OCI-LY3 (cell line): ENCODE measurements around the gene SNX2.

Experiments
- H2AFZ ChIP-seq: fragments of 200-600, 300-600 bp; shearing (Covaris generic); 2 replicates; pipeline ENCODE4 v1.6.0; 2014; ENCODE audit warnings: antibody characterized with exemption, low read depth, low read length
- H3K27ac ChIP-seq: fragments of 200-600, 300-600 bp; sonication (generic); 2 replicates; pipeline ENCODE4 v1.5.1; 2014; ENCODE audit warnings: mild to moderate bottlenecking, low read length, moderate library complexity, mixed read lengths
- H3K27me3 ChIP-seq: fragments of 200-600, 300-600 bp; sonication (generic); 2 replicates; pipeline ENCODE4 v1.6.1; 2014; ENCODE audit warnings: low read depth, low read length, mixed read lengths
- H3K36me3 ChIP-seq: fragments of 200-600, 300-600 bp; sonication (generic); replicated peaks from 2 replicates; pipeline ENCODE3; 2014; ENCODE audit warnings: low read depth, low read length, mixed read lengths
- H3K4me1 ChIP-seq: fragments of 300-600, 200-600 bp; sonication (generic); 2 replicates; pipeline ENCODE4 v1.6.1; 2014; ENCODE audit warnings: low read length, mixed read lengths
- H3K4me2 ChIP-seq: fragments of 200-600, 300-600 bp; sonication (generic); 2 replicates; pipeline ENCODE4 v1.6.1; 2014; ENCODE audit warnings: low read length, mixed read lengths
- H3K4me3 ChIP-seq: fragments of 300-600, 200-600 bp; sonication (generic); 2 replicates; pipeline ENCODE4 v1.5.1; 2014; ENCODE audit warnings: antibody characterized with exemption, mild to moderate bottlenecking, low read length, moderate library complexity
- H3K79me2 ChIP-seq: fragments of 300-600, 200-600 bp; shearing (Covaris generic); 2 replicates; pipeline ENCODE4 v1.6.1; 2014; ENCODE audit warnings: mild to moderate bottlenecking, low read length, mixed read lengths
- H3K9ac ChIP-seq: fragments of 300-600, 200-600 bp; shearing (Covaris generic); 2 replicates; pipeline ENCODE4 v1.6.0; 2014; ENCODE audit warnings: mild to moderate bottlenecking, low read length, moderate library complexity
- H3K9me3 ChIP-seq: fragments of 200-600, 300-600 bp; shearing (Covaris generic); 2 replicates; pipeline ENCODE4 v1.6.1; 2014; ENCODE audit warnings: low read length, mixed read lengths; ENCODE audit not compliant: insufficient read depth
- H4K20me1 ChIP-seq: fragments of 200-600, 300-600 bp; sonication (generic); 2 replicates; pipeline ENCODE4 v1.6.1; 2016; ENCODE audit warnings: low read length, mixed read lengths; ENCODE audit not compliant: insufficient read depth
- CTCF ChIP-seq: fragments of 200-600, 300-600 bp; sonication (generic); IDR thresholded peaks from 2 replicates; pipeline ENCODE4 v1.5.1; 2014; ENCODE audit warnings: antibody characterized with exemption, low read length, low read depth
- EZH2phosphoT487 ChIP-seq: fragments of 200-600 bp; shearing (Covaris generic); IDR thresholded peaks from 2 replicates; pipeline ENCODE4 v1.6.1; 2018; ENCODE audit warnings: antibody characterized with exemption, mixed run types, low read depth

The SNX2 gene

GRCh38 chr5:122842016-122842580, 67.2 kb downstream of the SNX2 start:
- Histone ChIP-seq H3K4me2 (no peak overlapping the region), H3K27me3 (no peaks in the 10 kb centered on the region), H3K36me3 (no peaks in the 10 kb centered on the region), H3K9me3 (no peaks in the 10 kb centered on the region), H4K20me1 (no peaks in the 10 kb centered on the region), H2AFZ (no peak overlapping the region), H3K27ac (no peak overlapping the region), H3K4me3 (no peak overlapping the region), H3K79me2 (no peaks in the 10 kb centered on the region), H3K9ac (no peak overlapping the region), H3K4me1 (peaks cover 14% of the 10 kb centered on the region)
- TF ChIP-seq EZH2phosphoT487: no peak

GRCh38 chr5:122844136-122844909, 69.4 kb downstream of the SNX2 start:
- peaks cover 14% of the 10 kb centered on the region for H3K4me1 ChIP-seq
- H3K4me3 ChIP-seq: peak overlapping the region; percentile 92
- no peaks in the 10 kb centered on the region for H3K9me3 ChIP-seq
- H3K79me2 ChIP-seq: no peaks in the 10 kb centered on the region
- H3K27ac ChIP-seq: peak overlapping the region; percentile 23; the same call in 1 of the 2 replicates
- peak overlapping the region; percentile 96 for H3K4me2 ChIP-seq
- H4K20me1 ChIP-seq: no peaks in the 10 kb centered on the region
- no peak for TF ChIP-seq CTCF
- no peak for TF ChIP-seq EZH2phosphoT487
- H3K9ac ChIP-seq: peak overlapping the region; percentile 85
- H2AFZ ChIP-seq: peak overlapping the region; percentile 84; the same call in 1 of the 2 replicates
- H3K36me3 ChIP-seq: no peaks in the 10 kb centered on the region
- no peaks in the 10 kb centered on the region for H3K27me3 ChIP-seq

- peak overlapping the region; percentile 92 for H3K4me3 ChIP-seq
- H3K9me3 ChIP-seq: no peaks in the 10 kb centered on the region
- peak overlapping the region; percentile 23; the same call in 1 of the 2 replicates for H3K27ac ChIP-seq
- H3K9ac ChIP-seq: peak overlapping the region; percentile 85
- H3K36me3 ChIP-seq: no peaks in the 10 kb centered on the region
- H3K79me2 ChIP-seq: no peaks in the 10 kb centered on the region
- no peak for TF ChIP-seq CTCF
- TF ChIP-seq EZH2phosphoT487: no peak
- H3K4me2 ChIP-seq: peak overlapping the region; percentile 96
- H3K27me3 ChIP-seq: no peaks in the 10 kb centered on the region
- peak overlapping the region; percentile 84 for H2AFZ ChIP-seq
- H3K4me1 ChIP-seq: peaks cover 17% of the 10 kb centered on the region
- H4K20me1 ChIP-seq: no peaks in the 10 kb centered on the region
Observed at GRCh38 chr5:122844910-122845228, 70.0 kb downstream of the SNX2 start.

- no peaks in the 10 kb centered on the region for H3K36me3 ChIP-seq
- peak within 1 kb of the TSS; percentile 92 for H3K4me3 ChIP-seq
- H3K27ac ChIP-seq: peak within 1 kb of the TSS; percentile 23; the same call in 1 of the 2 replicates
- H3K79me2 ChIP-seq: no peaks in the 10 kb centered on the region
- H3K9ac ChIP-seq: peak within 1 kb of the TSS; percentile 85
- H3K9me3 ChIP-seq: no peaks in the 10 kb centered on the region
- peak within 1 kb of the TSS; percentile 84 for H2AFZ ChIP-seq
- peaks cover 21% of the 10 kb centered on the region for H3K4me1 ChIP-seq
- TF ChIP-seq CTCF: no peak
- no peak for TF ChIP-seq EZH2phosphoT487
- no peaks in the 10 kb centered on the region for H4K20me1 ChIP-seq
- peak within 1 kb of the TSS; percentile 96 for H3K4me2 ChIP-seq
- H3K27me3 ChIP-seq: no peaks in the 10 kb centered on the region
Observed at GRCh38 chr5:122845229-122846050, 70.6 kb downstream of the SNX2 start, which contains the start of gene SNX24. SNX24 (plus strand) TSS chr5:122845613; CDS start chr5:122845634, 21 bp downstream.
